GM23338 (cell line): ENCODE measurements around the gene TXNRD1. TPM values are rescaled to one million over a fixed set of nuclear protein-coding genes. Genes with fewer than 3 reads are reported as not detected.

Experiments
- ATAC-seq: fragments of 200-7000 bp; cut with Tn5 transposase; 3 replicates; pipeline ENCODE4 v1.9.1; 2020
- DNase-seq: peaks from one replicate; pipeline ENCODE4 v3.0.0-alpha.2; 2015; ENCODE audit warnings: low spot score
- H2AFZ ChIP-seq: fragments of 200-600 bp; sonication (generic); 2 replicates; pipeline ENCODE4 v1.8.0; 2016; ENCODE audit warnings: antibody characterized with exemption, mild to moderate bottlenecking, moderate library complexity
- H3F3A ChIP-seq: fragments of 200-600 bp; sonication (generic); replicated peaks from 2 replicates; pipeline ENCODE4 v1.8.0; 2017; ENCODE audit warnings: antibody characterized with exemption, mixed run types, low read depth
- H3K27ac ChIP-seq: fragments of 200-600 bp; sonication (generic); 2 replicates; pipeline ENCODE4 v1.6.1; 2016; ENCODE audit warnings: low read depth
- H3K27me3 ChIP-seq: fragments of 200-600 bp; sonication (generic); 2 replicates; pipeline ENCODE4 v1.8.0; 2016; ENCODE audit warnings: mild to moderate bottlenecking, mixed run types, moderate library complexity; ENCODE audit not compliant: insufficient read depth
- H3K36me3 ChIP-seq: fragments of 200-600 bp; sonication (generic); 2 replicates; pipeline ENCODE4 v1.8.0; 2016; ENCODE audit warnings: mild to moderate bottlenecking; ENCODE audit not compliant: insufficient read depth
- H3K4me1 ChIP-seq: fragments of 200-600 bp; sonication (generic); 2 replicates; pipeline ENCODE4 v1.8.0; 2016; ENCODE audit warnings: mild to moderate bottlenecking, moderate library complexity; ENCODE audit not compliant: insufficient read depth
- H3K4me2 ChIP-seq: fragments of 200-600 bp; sonication (generic); 2 replicates; pipeline ENCODE4 v1.7.1; 2017; ENCODE audit warnings: mixed run types
- H3K4me3 ChIP-seq: fragments of 200-600 bp; sonication (generic); 2 replicates; pipeline ENCODE4 v1.6.1; 2016; ENCODE audit warnings: mixed run types
- H3K79me2 ChIP-seq: fragments of 200-600 bp; sonication (generic); replicated peaks from 2 replicates; pipeline ENCODE4 v1.8.0; 2017; ENCODE audit warnings: mild to moderate bottlenecking; ENCODE audit not compliant: insufficient read depth
- H3K9me2 ChIP-seq: fragments of 200-600 bp; sonication (generic); 2 replicates; pipeline ENCODE4 v1.8.0; 2017; ENCODE audit not compliant: insufficient read depth
- H4K20me1 ChIP-seq: fragments of 200-600 bp; sonication (generic); replicated peaks from 2 replicates; pipeline ENCODE4 v1.8.0; 2017; ENCODE audit warnings: mild to moderate bottlenecking; ENCODE audit not compliant: insufficient read depth
- H3K27ac Mint-ChIP-seq: 2 replicates; pipeline ENCODE4 v1.8.0; 2020; ENCODE audit warnings: inconsistent platforms, mild to moderate bottlenecking, moderate library complexity, mixed read lengths
- H3K27me3 Mint-ChIP-seq: 3 replicates; pipeline ENCODE4 v1.8.0; 2022; ENCODE audit warnings: low read depth, mild to moderate bottlenecking, moderate library complexity, mixed read lengths, inconsistent platforms; ENCODE audit not compliant: insufficient read depth, poor library complexity
- H3K36me3 Mint-ChIP-seq: 3 replicates; pipeline ENCODE4 v1.8.0; 2021; ENCODE audit warnings: low read depth, mild to moderate bottlenecking, inconsistent platforms, moderate library complexity, mixed read lengths
- H3K4me1 Mint-ChIP-seq: 3 replicates; pipeline ENCODE4 v1.8.0; 2020; ENCODE audit warnings: mild to moderate bottlenecking, inconsistent platforms, mixed read lengths
- H3K4me3 Mint-ChIP-seq: 3 replicates; pipeline ENCODE4 v1.8.0; 2021; ENCODE audit warnings: moderate library complexity, mild to moderate bottlenecking, inconsistent platforms, mixed read lengths
- H3K9me3 Mint-ChIP-seq: 3 replicates; pipeline ENCODE4 v1.8.0; 2020; ENCODE audit warnings: moderate library complexity, mild to moderate bottlenecking, inconsistent platforms, mixed read lengths
- CREB1 ChIP-seq: fragments of 250-450 bp; sonication (Bioruptor Pico); IDR thresholded peaks from 2 replicates; pipeline ENCODE4 v1.5.0; 2020; ENCODE audit warnings: low read depth, mild to moderate bottlenecking, moderate library complexity
- CTCF ChIP-seq, 2 experiments: fragments of 200-600 bp in 1 of 2; sonication (generic) in 1 of 2; conservative IDR thresholded peaks; 2 replicates each; pipeline versions ENCODE4 v1.5.1 to v1.6.1; 2016 to 2017; ENCODE audit warnings: antibody characterized with exemption in 2 of 2, low read depth in 2 of 2, mild to moderate bottlenecking in 2 of 2, moderate library complexity in 1 of 2
- ETS1 ChIP-seq: IDR thresholded peaks from 2 replicates; pipeline ENCODE4 v1.6.1; 2016; ENCODE audit warnings: antibody characterized with exemption
- EZH2phosphoT487 ChIP-seq: fragments of 200-600 bp; sonication (generic); IDR thresholded peaks from one replicate; pipeline ENCODE4 v1.8.1; 2018; ENCODE audit warnings: antibody characterized with exemption; ENCODE audit not compliant: unreplicated experiment
- POLR2AphosphoS5 ChIP-seq: IDR thresholded peaks from 2 replicates; pipeline ENCODE4 v1.6.1; 2016; ENCODE audit warnings: antibody characterized with exemption, low read depth
- REST ChIP-seq: IDR thresholded peaks from one replicate; pipeline ENCODE4 v1.6.1; 2018; ENCODE audit warnings: antibody characterized with exemption; ENCODE audit not compliant: unreplicated experiment
- STAT1 ChIP-seq: IDR thresholded peaks from one replicate; pipeline ENCODE4 v1.6.1; 2016; ENCODE audit warnings: antibody characterized with exemption; ENCODE audit not compliant: unreplicated experiment
- ZNF114 ChIP-seq: fragments of 250-450 bp; sonication (Bioruptor Pico); IDR thresholded peaks from 2 replicates; pipeline ENCODE4 v1.5.0; 2020; ENCODE audit warnings: mild to moderate bottlenecking, moderate library complexity
- ZNF331 ChIP-seq: fragments of 250-450 bp; sonication (Bioruptor Pico); IDR thresholded peaks from 2 replicates; pipeline ENCODE4 v1.5.0; 2020; ENCODE audit warnings: low read depth, mild to moderate bottlenecking, moderate library complexity
- ZNF462 ChIP-seq: fragments of 250-450 bp; sonication (Bioruptor Pico); IDR thresholded peaks from 2 replicates; pipeline ENCODE4 v1.5.0; 2020; ENCODE audit warnings: mild to moderate bottlenecking, moderate library complexity
- polyA plus RNA-seq: library from polyadenylated mRNA; unstranded; fragments of >200 nt; fragmentation: Nextera tagmentation; extraction: Ambion mirVana; gene quantifications from 2 replicates; pipeline ENCODE4 v1.2.1, GENCODE V29; 2016
- total RNA-seq: library from RNA; depleted of rRNA; stranded (reverse); fragments of >200 nt; shearing (Covaris generic); gene quantifications from 2 replicates; pipeline ENCODE4 v1.2.3, GENCODE V29; 2014

Gene TXNRD1
- total and polyA plus RNA-seq, 2 experiments from 2014 or later, result 115 to 127 TPM

- TF ChIP-seq ZNF462 (CRISPR knock-in tag) (no peak), STAT1 (no peak)
Measured at GRCh38 chr12:104374806-104375205, 159.2 kb downstream of the TXNRD1 start (continued).

GRCh38 chr12:104375775-104376174, 160.2 kb downstream of the TXNRD1 start:
- H3K4me1 Mint-ChIP-seq, result peaks cover 18% of the 10 kb centered on the region
- H3K4me1 ChIP-seq, result peaks cover 9% of the 10 kb centered on the region; the same call in 1 of the 2 replicates
- H3K36me3 Mint-ChIP-seq, result peaks cover 3% of the 10 kb centered on the region; the same call in 2 of the 3 replicates
- no peaks in the 10 kb centered on the region for H3K36me3 ChIP-seq
- peaks cover 6% of the 10 kb centered on the region; the same call in 2 of the 3 replicates for H3K9me3 Mint-ChIP-seq
- H3K4me2 ChIP-seq, result no peak overlapping the region
- 0 out of 2 replicates have a peak overlapping the region, but pooled peaks have one; percentile 23 for H3K27ac ChIP-seq
- H2AFZ ChIP-seq, result no peak overlapping the region
- H3K27me3 ChIP-seq, result no peaks in the 10 kb centered on the region
- no peaks in the 10 kb centered on the region for H3K9me2 ChIP-seq
- peaks cover 13% of the 10 kb centered on the region for H3K27me3 Mint-ChIP-seq
- DNase-seq (no peak), ATAC-seq (no peak)
- no peak overlapping the region; the same call in 1 of the 2 replicates for H3K27ac Mint-ChIP-seq
- H3K79me2 ChIP-seq, result no peaks in the 10 kb centered on the region
- no peak overlapping the region for H3K4me3 ChIP-seq
- no peaks in the 10 kb centered on the region for H4K20me1 ChIP-seq
- no peaks in the 10 kb centered on the region for H3F3A ChIP-seq
- no peak overlapping the region for H3K4me3 Mint-ChIP-seq
- TF ChIP-seq CTCF (conservative IDR thresholded peaks at IDR 0.05; ENCODE audit: low read depth in 2 of 2) (no peak), ZNF114 (CRISPR knock-in tag) (no peak), EZH2phosphoT487 (no peak), POLR2AphosphoS5 (no peak), ETS1 (no peak), ZNF331 (CRISPR knock-in tag) (no peak), REST (no peak), CREB1 (no peak)
